IMR-90 (cell line): ENCODE measurements around the gene MAN1A2. TPM values are rescaled to one million over a fixed set of nuclear protein-coding genes. Genes with fewer than 3 reads are reported as not detected.

Experiments
- ATAC-seq: fragments of 200-7000 bp; cut with Tn5 transposase; 2 replicates; pipeline ENCODE4 v1.9.1; 2020; ENCODE audit warnings: low read depth, mild to moderate bottlenecking, moderate library complexity
- BruUV-seq: library from RNA; stranded (reverse); fragments of 400-500 nt; replicated peaks from 2 replicates; lab custom pipeline; 2021; lab: Mats Ljungman, UMichigan
- CTCF ChIA-PET: fragments of 300-600 bp; formaldehyde crosslinking; extraction: SDS; loops from one replicate; lab custom pipeline; 2021; ENCODE audit warnings: antibody characterized with exemption; lab: Yijun Ruan, JAX
- POLR2A ChIA-PET: fragments of 300-600 bp; sonication (Branson Sonifier 250); formaldehyde crosslinking; loops from one replicate; lab custom pipeline; 2022; ENCODE audit warnings: antibody characterized with exemption; ENCODE audit not compliant: unreplicated experiment; lab: Charles Lee
- DNase-seq: peaks from one replicate; pipeline ENCODE4 v3.0.0; 2013
- H2AFZ ChIP-seq: replicated peaks from 2 replicates; pipeline ENCODE3; 2013; ENCODE audit warnings: low read length, mild to moderate bottlenecking; ENCODE audit not compliant: poor library complexity
- H2AK5ac ChIP-seq: 2 replicates; pipeline ENCODE4 v1.6.1; 2013; ENCODE audit warnings: low read depth, low read length, inconsistent platforms
- H2AK9ac ChIP-seq: replicated peaks from 2 replicates; pipeline ENCODE3; 2013; ENCODE audit warnings: mild to moderate bottlenecking, low read depth, low read length, moderate library complexity; ENCODE audit not compliant: poor library complexity
- H2BK120ac ChIP-seq: 2 replicates; pipeline ENCODE4 v1.6.1; 2013; ENCODE audit warnings: low read depth, low read length, inconsistent platforms
- H2BK15ac ChIP-seq: 3 replicates; pipeline ENCODE4 v1.6.1; 2013; ENCODE audit warnings: low read depth, low read length, inconsistent platforms
- H2BK20ac ChIP-seq: 2 replicates; pipeline ENCODE4 v1.6.1; 2013; ENCODE audit warnings: low read depth, mild to moderate bottlenecking, inconsistent platforms, low read length, moderate library complexity
- H2BK5ac ChIP-seq: 2 replicates; pipeline ENCODE4 v1.6.1; 2013; ENCODE audit warnings: mild to moderate bottlenecking, low read depth, low read length, inconsistent platforms; ENCODE audit not compliant: poor library complexity, severe bottlenecking
- H3K14ac ChIP-seq: replicated peaks from 2 replicates; pipeline ENCODE4 v1.6.1; 2013; ENCODE audit warnings: low read depth, low read length, inconsistent platforms
- H3K18ac ChIP-seq: 2 replicates; pipeline ENCODE4 v1.6.1; 2013; ENCODE audit warnings: low read depth, low read length, control low read depth
- H3K23ac ChIP-seq: 2 replicates; pipeline ENCODE4 v1.6.1; 2013; ENCODE audit warnings: low read depth, low read length, inconsistent platforms
- H3K27ac ChIP-seq: 2 replicates; pipeline ENCODE4 v1.5.1; 2013; ENCODE audit warnings: mild to moderate bottlenecking, control low read depth, low read length; ENCODE audit not compliant: insufficient read depth
- H3K27me3 ChIP-seq: 2 replicates; pipeline ENCODE4 v1.6.1; 2013; ENCODE audit warnings: low read length; ENCODE audit not compliant: control insufficient read depth, insufficient read depth
- H3K36me3 ChIP-seq: 2 replicates; pipeline ENCODE4 v1.6.1; 2013; ENCODE audit warnings: low read length, mixed read lengths; ENCODE audit not compliant: control insufficient read depth, insufficient read depth
- H3K4ac ChIP-seq: 2 replicates; pipeline ENCODE4 v1.6.1; 2013; ENCODE audit warnings: low read depth, low read length, inconsistent platforms
- H3K4me1 ChIP-seq: 2 replicates; pipeline ENCODE4 v1.6.1; 2013; ENCODE audit warnings: low read length, mixed read lengths; ENCODE audit not compliant: control insufficient read depth, insufficient read depth
- H3K4me2 ChIP-seq: 2 replicates; pipeline ENCODE4 v1.6.1; 2013; ENCODE audit warnings: low read depth, mild to moderate bottlenecking, control low read depth, low read length, moderate library complexity
- H3K4me3 ChIP-seq: 2 replicates; pipeline ENCODE4 v1.5.1; 2013; ENCODE audit warnings: low read depth, mild to moderate bottlenecking, control low read depth, low read length, moderate library complexity; ENCODE audit not compliant: insufficient read depth
- H3K56ac ChIP-seq: 2 replicates; pipeline ENCODE4 v1.6.1; 2013; ENCODE audit warnings: low read length, inconsistent platforms; ENCODE audit not compliant: insufficient read depth; ENCODE audit errors: extremely low read depth
- H3K79me1 ChIP-seq, 2 experiments: 2 replicates each; pipeline ENCODE4 v1.6.1; 2013; ENCODE audit warnings: low read length in 2 of 2, inconsistent platforms in 1 of 2, low read depth in 1 of 2
- H3K9ac ChIP-seq: 2 replicates; pipeline ENCODE4 v1.6.1; 2013; ENCODE audit warnings: low read depth, low read length, control low read depth
- H3K9me1 ChIP-seq: 2 replicates; pipeline ENCODE4 v1.6.1; 2013; ENCODE audit warnings: low read length, inconsistent platforms; ENCODE audit not compliant: insufficient read depth
- H3K9me3 ChIP-seq: 2 replicates; pipeline ENCODE4 v1.6.1; 2013; ENCODE audit warnings: low read length; ENCODE audit not compliant: control insufficient read depth, insufficient read depth
- H4K20me1 ChIP-seq: 2 replicates; pipeline ENCODE4 v1.6.1; 2013; ENCODE audit warnings: low read length, inconsistent platforms; ENCODE audit not compliant: insufficient read depth
- H4K5ac ChIP-seq: 2 replicates; pipeline ENCODE4 v1.6.1; 2013; ENCODE audit warnings: mild to moderate bottlenecking, low read depth, low read length, control low read depth
- H4K8ac ChIP-seq, 2 experiments: 2 replicates each; pipeline ENCODE4 v1.6.1; 2013; ENCODE audit warnings: low read depth in 2 of 2, low read length in 2 of 2, control low read depth in 1 of 2, inconsistent platforms in 1 of 2
- H4K91ac ChIP-seq: 2 replicates; pipeline ENCODE4 v1.6.1; 2013; ENCODE audit warnings: low read depth, low read length, inconsistent platforms; ENCODE audit not compliant: insufficient read depth
- BHLHE40 ChIP-seq: fragments of 150-350 bp; IDR thresholded peaks from 2 replicates; pipeline ENCODE4 v1.6.1; 2016; ENCODE audit warnings: mild to moderate bottlenecking, low read depth, low read length
- FOS ChIP-seq: fragments of 150-350 bp; IDR thresholded peaks from 2 replicates; pipeline ENCODE4 v1.6.1; 2016; ENCODE audit warnings: low read depth, low read length
- MAZ ChIP-seq: IDR thresholded peaks from 2 replicates; pipeline ENCODE4 v1.6.1; 2012; ENCODE audit warnings: low read depth, mild to moderate bottlenecking, low read length, improper control_type of control experiment, moderate library complexity, borderline replicate concordance
- RCOR1 ChIP-seq: IDR thresholded peaks from 2 replicates; pipeline ENCODE4 v1.6.1; 2012; ENCODE audit warnings: mild to moderate bottlenecking, low read length, improper control_type of control experiment; ENCODE audit not compliant: insufficient replicate concordance
- SMC3 ChIP-seq: fragments of 150-350 bp; IDR thresholded peaks from 2 replicates; pipeline ENCODE4 v1.6.1; 2016; ENCODE audit warnings: low read depth, mild to moderate bottlenecking, antibody characterized with exemption, low read length, moderate library complexity
- WGBS, 2 experiments: methylation state at CpG; one replicate each; pipeline versions ENCODE4 v1.1.5 to v1.1.7; 2013; ENCODE audit warnings: missing lambda C conversion rate in 2 of 2; ENCODE audit not compliant: insufficient read length in 1 of 2; ENCODE audit errors: extremely low coverage in 2 of 2; 5-methylcytosine and 5-hydroxymethylcytosine counted together
- dilution Hi-C: fragments of 300-500 bp; cut with HindIII; formaldehyde crosslinking; loops from one replicate; pipeline ENCODE4 v1.14.3; 2018; ENCODE audit warnings: low sequenced_read_pairs; ENCODE audit not compliant: unreplicated experiment
- in situ Hi-C: fragments of 300-500 bp; cut with MboI; formaldehyde crosslinking; loops from 3 replicates; pipeline ENCODE4 v1.14.3; 2019; ENCODE audit warnings: low sequenced_read_pairs, inconsistent platforms, mixed read lengths
- intact Hi-C: fragments of 100-400 bp; cut with micrococcal nuclease; formaldehyde crosslinking; loops from 2 replicates; pipeline ENCODE4 v1.10.0; 2022
- polyA plus RNA-seq, 3 experiments: library from polyadenylated mRNA; depleted of rRNA; stranded (reverse); fragments of >200 nt; gene quantifications; 2 replicates each; pipeline ENCODE4 v1.2.3, GENCODE V29; 2012; ENCODE audit warnings: low replicate concordance in 1 of 3
- total RNA-seq: library from RNA; depleted of rRNA; stranded (reverse); fragments of >200 nt; gene quantifications from 2 replicates; pipeline ENCODE4 v1.2.3, GENCODE V29; 2012
- TF ChIP-seq, protein P1 (sequence below): fragments of 150-350 bp; IDR thresholded peaks from 2 replicates; pipeline ENCODE4 v1.6.1; 2017; ENCODE audit warnings: mild to moderate bottlenecking, antibody characterized with exemption, low read length, low read depth

Gene MAN1A2
- total and polyA plus RNA-seq, 2 of the 4 experiments (the other 2 are of a cell fraction): 12.4 to 29.4 TPM

DNA sequence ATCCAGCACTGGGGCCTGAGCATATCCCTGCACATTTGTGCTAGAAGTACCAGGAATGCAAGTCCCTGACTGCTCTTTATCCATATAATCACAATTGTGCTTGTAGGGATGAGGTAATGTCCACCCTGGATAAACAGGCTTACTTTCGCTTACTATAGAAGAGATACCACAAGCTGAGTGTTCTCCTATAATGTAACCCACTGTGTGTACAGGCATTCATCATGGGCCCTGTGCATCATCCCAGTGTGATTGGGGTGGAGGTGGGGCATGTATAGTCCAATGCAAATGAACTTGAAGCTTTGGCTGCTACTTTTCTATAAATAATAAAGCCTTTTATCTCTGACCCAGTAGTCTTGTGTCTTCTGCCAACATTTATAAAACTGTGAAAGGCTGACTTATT, 69.3 kb downstream of the MAN1A2 start:
- H2AK9ac ChIP-seq: no peak overlapping the region
- no peaks in the 10 kb centered on the region for H3K9me3 ChIP-seq
- no peak overlapping the region for H3K27ac ChIP-seq
- dilution Hi-C loops: no loop called here
- no peak overlapping the region for H2BK15ac ChIP-seq
- H4K91ac ChIP-seq: no peak overlapping the region
- no peak overlapping the region for H4K5ac ChIP-seq
- H2BK5ac ChIP-seq: no peak overlapping the region
- H3K9me1 ChIP-seq: no peaks in the 10 kb centered on the region
- TF ChIP-seq SMC3: no peak
- no peak for TF ChIP-seq MAZ
- no peak for TF ChIP-seq BHLHE40
- TF ChIP-seq RCOR1: no peak
- no peak for TF ChIP-seq FOS
- TF ChIP-seq, protein P1, sequence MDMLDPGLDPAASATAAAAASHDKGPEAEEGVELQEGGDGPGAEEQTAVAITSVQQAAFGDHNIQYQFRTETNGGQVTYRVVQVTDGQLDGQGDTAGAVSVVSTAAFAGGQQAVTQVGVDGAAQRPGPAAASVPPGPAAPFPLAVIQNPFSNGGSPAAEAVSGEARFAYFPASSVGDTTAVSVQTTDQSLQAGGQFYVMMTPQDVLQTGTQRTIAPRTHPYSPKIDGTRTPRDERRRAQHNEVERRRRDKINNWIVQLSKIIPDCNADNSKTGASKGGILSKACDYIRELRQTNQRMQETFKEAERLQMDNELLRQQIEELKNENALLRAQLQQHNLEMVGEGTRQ: no peak
- BruUV-seq: no TSS peak
- H2BK20ac ChIP-seq: no peak overlapping the region
- H2AK5ac ChIP-seq: no peak overlapping the region
- H3K14ac ChIP-seq: no peak overlapping the region
- no CpG with 5 or more reads among the region's 1 CpG for WGBS, 2 experiments
- no peak overlapping the region for H3K18ac ChIP-seq
- no peak overlapping the region for H4K8ac ChIP-seq
- no peak overlapping the region for H3K4me3 ChIP-seq
- intact Hi-C loops: loop anchor here (5.0 kb wide), 2 partner anchors 36 to 44 kb away; no protein-coding TSS in a partner anchor
- H3K36me3 ChIP-seq: no peaks in the 10 kb centered on the region
- no peak overlapping the region for H2BK120ac ChIP-seq
- no peak overlapping the region for H2AFZ ChIP-seq
- no peaks in the 10 kb centered on the region for H3K27me3 ChIP-seq
- no peak overlapping the region for H3K56ac ChIP-seq
- ChIA-PET CTCF (interaction anchor here (0.5 kb wide), 1 partner anchor 208 kb away, joined by 4 read pairs; no protein-coding TSS in a partner anchor), POLR2A (no interaction called here)
- H3K4me1 ChIP-seq: no peaks in the 10 kb centered on the region
- peak; percentile 73 for DNase-seq
- no peaks in the 10 kb centered on the region for H4K20me1 ChIP-seq
- H3K9ac ChIP-seq: no peak overlapping the region
- H3K4ac ChIP-seq: no peak overlapping the region
- ATAC-seq: peak; percentile 92
- H3K23ac ChIP-seq: no peak overlapping the region
- in situ Hi-C loops: no loop called here
- peaks cover 0 to 13% of the 10 kb centered on the region in 2 experiments; a peak in 3 of 4 replicates for H3K79me1 ChIP-seq
- H3K4me2 ChIP-seq: no peak overlapping the region
